ENCODE measurements around the gene HOMER2.
"Not testable (repeated sequence)": the region's sequence is repeated elsewhere in the genome, so short reads cannot be mapped to it uniquely, and the experiment has no call there.

Gene HOMER2

GRCh38 chr15:82874961-82875360 lies 77.6 kb downstream of the HOMER2 start:
- no peak overlapping the region for H3K4me3 ChIP-seq (ENCODE audit: low read length)
- DNase-seq (ENCODE audit: low read depth, low spot score), result no peak

- no peak for DNase-seq (ENCODE audit: low read depth, low spot score)
- no peak overlapping the region for H3K4me3 ChIP-seq (ENCODE audit: low read length)
Measured at GRCh38 chr15:82874267-82874666, 78.3 kb downstream of the HOMER2 start.

- H3K4me3 ChIP-seq (ENCODE audit: low read length), result no peak overlapping the region
- DNase-seq (ENCODE audit: low read depth, low spot score), result no peak
Measured at GRCh38 chr15:82873000-82873680, 79.4 kb downstream of the HOMER2 start.

- DNase-seq (ENCODE audit: low read depth, low spot score), result no peak
- no peak overlapping the region for H3K4me3 ChIP-seq (ENCODE audit: low read length)
Measured at GRCh38 chr15:82871832-82872484, 80.6 kb downstream of the HOMER2 start.

GRCh38 chr15:82871358-82871757 lies 81.2 kb downstream of the HOMER2 start:
- no peak for DNase-seq (ENCODE audit: low read depth, low spot score)
- H3K4me3 ChIP-seq (ENCODE audit: low read length), result no peak overlapping the region

- DNase-seq (ENCODE audit: low read depth, low spot score), result no peak
- H3K4me3 ChIP-seq (ENCODE audit: low read length), result no peak overlapping the region
Measured at GRCh38 chr15:82870727-82871320, 81.7 kb downstream of the HOMER2 start.

GRCh38 chr15:82865981-82866380 lies 86.5 kb downstream of the HOMER2 start:
- not testable (repeated sequence) for H3K4me3 ChIP-seq (ENCODE audit: low read length); DNase-seq (ENCODE audit: low read depth, low spot score)

GRCh38 chr15:82865581-82865980 lies 86.9 kb downstream of the HOMER2 start:
- not testable (repeated sequence) for DNase-seq (ENCODE audit: low read depth, low spot score); H3K4me3 ChIP-seq (ENCODE audit: low read length)

GRCh38 chr15:82864967-82865366 lies 87.6 kb downstream of the HOMER2 start:
- H3K4me3 ChIP-seq (ENCODE audit: low read length), result no peak overlapping the region
- DNase-seq (ENCODE audit: low read depth, low spot score), result no peak

GRCh38 chr15:82862886-82863285 lies 89.6 kb downstream of the HOMER2 start:
- H3K4me3 ChIP-seq (ENCODE audit: low read length), result no peak overlapping the region
- DNase-seq (ENCODE audit: low read depth, low spot score), result no peak

- no peak for DNase-seq (ENCODE audit: low read depth, low spot score)
- H3K4me3 ChIP-seq (ENCODE audit: low read length), result no peak overlapping the region
Measured at GRCh38 chr15:82858932-82859331, 93.6 kb downstream of the HOMER2 start.

- no peak for DNase-seq (ENCODE audit: low read depth, low spot score)
- no peak overlapping the region for H3K4me3 ChIP-seq (ENCODE audit: low read length)
Measured at GRCh38 chr15:82856397-82857170, 95.9 kb downstream of the HOMER2 start.

GRCh38 chr15:82855286-82856100 lies 97.0 kb downstream of the HOMER2 start:
- no peak overlapping the region for H3K4me3 ChIP-seq (ENCODE audit: low read length)
- no peak for DNase-seq (ENCODE audit: low read depth, low spot score)

- DNase-seq (ENCODE audit: low read depth, low spot score), result no peak
Measured at GRCh38 chr15:82854554-82854953, 98.0 kb downstream of the HOMER2 start.

GRCh38 chr15:82852941-82853561 lies 99.5 kb downstream of the HOMER2 start:
- peak overlapping the region; percentile 15 for H3K4me3 ChIP-seq (ENCODE audit: low read length)
- DNase-seq (ENCODE audit: low read depth, low spot score), result peak; percentile 86

More at GRCh38 chr15:82854554-82854953, 98.0 kb downstream of the HOMER2 start:
- no peak overlapping the region for H3K4me3 ChIP-seq (ENCODE audit: low read length)

GRCh38 chr15:82851981-82852511 lies 100.5 kb downstream of the HOMER2 start:
- DNase-seq (ENCODE audit: low read depth, low spot score), result no peak
- no peak overlapping the region for H3K4me3 ChIP-seq (ENCODE audit: low read length)

GRCh38 chr15:82851306-82851850 lies 101.1 kb downstream of the HOMER2 start:
- no peak for DNase-seq (ENCODE audit: low read depth, low spot score)
- no peak overlapping the region for H3K4me3 ChIP-seq (ENCODE audit: low read length)

- peak; percentile 78 for DNase-seq (ENCODE audit: low read depth, low spot score)
- no peak overlapping the region for H3K4me3 ChIP-seq (ENCODE audit: low read length)
Measured at GRCh38 chr15:82850731-82851130, 101.8 kb downstream of the HOMER2 start.

Measured in Jurkat, Clone E6-1 (cell line).